Esophagus muscularis mucosa (tissue), 4 donors: ENCODE measurements around the gene UGT1A5.

Experiments used
- EP300 ChIP-seq: sonication (generic); formaldehyde crosslinking; IDR thresholded peaks from one replicate; pipeline ENCODE4 v1.6.1; 2017; ENCODE audit warnings: antibody characterized with exemption
- POLR2A ChIP-seq: fragments of 450-650 bp; IDR thresholded peaks from one replicate; pipeline ENCODE4 v1.6.1; 2017; ENCODE audit warnings: antibody characterized with exemption, moderate library complexity, mild to moderate bottlenecking, low read depth
- POLR2AphosphoS5 ChIP-seq, 2 donors: sonication (generic); formaldehyde crosslinking; IDR thresholded peaks; one replicate each; pipeline ENCODE4 v1.6.1; 2017; ENCODE audit warnings: antibody characterized with exemption in 2 of 2
- TF ChIP-seq, protein P1 (sequence below), 3 experiments: fragments of 200-600 bp in 2 of 3; fragments of 450-650 bp in 1 of 3; sonication (generic) in 2 of 3; IDR thresholded peaks; one replicate each; pipeline ENCODE4 v1.5.1; 2017 to 2019; ENCODE audit warnings: antibody characterized with exemption in 3 of 3, mild to moderate bottlenecking in 2 of 3, moderate library complexity in 1 of 3

DNA sequence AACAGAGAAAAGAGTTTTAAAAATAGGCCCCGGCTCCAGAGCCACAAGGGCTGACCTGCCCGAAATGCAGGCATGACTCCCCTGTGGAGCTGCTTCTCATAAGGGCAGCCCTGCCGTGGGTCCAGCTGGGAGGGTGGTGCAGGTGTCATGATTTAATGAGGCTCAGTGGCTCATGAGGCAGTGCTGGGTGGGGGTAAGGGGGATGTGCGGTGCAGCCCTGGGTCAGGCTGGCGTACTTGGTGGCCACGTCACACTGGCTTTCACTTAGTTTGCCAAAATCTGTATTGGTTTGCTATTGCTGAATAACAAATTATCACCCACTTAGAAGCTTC is 108.0 kb downstream of the UGT1A5 start:
- TF ChIP-seq POLR2A: no peak
- no peak for TF ChIP-seq EP300
- TF ChIP-seq, protein P1, sequence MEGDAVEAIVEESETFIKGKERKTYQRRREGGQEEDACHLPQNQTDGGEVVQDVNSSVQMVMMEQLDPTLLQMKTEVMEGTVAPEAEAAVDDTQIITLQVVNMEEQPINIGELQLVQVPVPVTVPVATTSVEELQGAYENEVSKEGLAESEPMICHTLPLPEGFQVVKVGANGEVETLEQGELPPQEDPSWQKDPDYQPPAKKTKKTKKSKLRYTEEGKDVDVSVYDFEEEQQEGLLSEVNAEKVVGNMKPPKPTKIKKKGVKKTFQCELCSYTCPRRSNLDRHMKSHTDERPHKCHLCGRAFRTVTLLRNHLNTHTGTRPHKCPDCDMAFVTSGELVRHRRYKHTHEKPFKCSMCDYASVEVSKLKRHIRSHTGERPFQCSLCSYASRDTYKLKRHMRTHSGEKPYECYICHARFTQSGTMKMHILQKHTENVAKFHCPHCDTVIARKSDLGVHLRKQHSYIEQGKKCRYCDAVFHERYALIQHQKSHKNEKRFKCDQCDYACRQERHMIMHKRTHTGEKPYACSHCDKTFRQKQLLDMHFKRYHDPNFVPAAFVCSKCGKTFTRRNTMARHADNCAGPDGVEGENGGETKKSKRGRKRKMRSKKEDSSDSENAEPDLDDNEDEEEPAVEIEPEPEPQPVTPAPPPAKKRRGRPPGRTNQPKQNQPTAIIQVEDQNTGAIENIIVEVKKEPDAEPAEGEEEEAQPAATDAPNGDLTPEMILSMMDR (IDR thresholded peaks at IDR 0.05): no peak
- TF ChIP-seq POLR2AphosphoS5 (IDR thresholded peaks at IDR 0.05): no peak
